Liver (tissue), 3 donors: ENCODE measurements around the gene OSTM1.

Experiments
- CTCF ChIP-seq: fragments of 150-350 bp; IDR thresholded peaks from 2 replicates; pipeline ENCODE4 v1.5.1; 2017; ENCODE audit warnings: improper control_type of control experiment, low read depth, low read length; ENCODE audit not compliant: missing input control
- EGR1 ChIP-seq, 2 donors: IDR thresholded peaks; 2 replicates each; pipeline ENCODE4 v1.6.1; 2016 to 2018; ENCODE audit warnings: antibody characterized with exemption in 2 of 2, low read depth in 2 of 2
- RAD21 ChIP-seq, 2 donors: IDR thresholded peaks; 2 replicates each; pipeline ENCODE4 v1.6.1; 2016; ENCODE audit warnings: antibody characterized with exemption in 2 of 2, mild to moderate bottlenecking in 2 of 2
- RXRA ChIP-seq, 2 donors: IDR thresholded peaks; 2 replicates each; pipeline ENCODE4 v1.6.1; 2017 to 2018; ENCODE audit warnings: antibody characterized with exemption in 2 of 2, mild to moderate bottlenecking in 1 of 2
- SP1 ChIP-seq: IDR thresholded peaks from 2 replicates; pipeline ENCODE4 v1.6.1; 2018; ENCODE audit warnings: antibody characterized with exemption, mild to moderate bottlenecking
- ZBTB33 ChIP-seq: IDR thresholded peaks from 2 replicates; pipeline ENCODE4 v1.6.1; 2016; ENCODE audit warnings: antibody characterized with exemption
- donor health status: healthy.
- donor health status: healthy.

- no peak for TF ChIP-seq RXRA (IDR thresholded peaks at IDR 0.05)
- TF ChIP-seq CTCF = no peak
- no peak for TF ChIP-seq SP1
- TF ChIP-seq ZBTB33 = no peak
- no peak for TF ChIP-seq EGR1 (IDR thresholded peaks at IDR 0.05; ENCODE audit: low read depth in 2 of 2)
- TF ChIP-seq RAD21 (IDR thresholded peaks at IDR 0.05) = no peak
Observed at GRCh38 chr6:108123481-108123929, 49.0 kb upstream of the OSTM1 start.
